DLD1 (cell line): ENCODE measurements around the gene CDKAL1.

Experiments used
- in situ Hi-C: cut with HindIII; loops from 2 replicates; pipeline ENCODE4 v1.10.0; 2017; ENCODE audit warnings: low sequenced_read_pairs

CDKAL1 gene

DNA sequence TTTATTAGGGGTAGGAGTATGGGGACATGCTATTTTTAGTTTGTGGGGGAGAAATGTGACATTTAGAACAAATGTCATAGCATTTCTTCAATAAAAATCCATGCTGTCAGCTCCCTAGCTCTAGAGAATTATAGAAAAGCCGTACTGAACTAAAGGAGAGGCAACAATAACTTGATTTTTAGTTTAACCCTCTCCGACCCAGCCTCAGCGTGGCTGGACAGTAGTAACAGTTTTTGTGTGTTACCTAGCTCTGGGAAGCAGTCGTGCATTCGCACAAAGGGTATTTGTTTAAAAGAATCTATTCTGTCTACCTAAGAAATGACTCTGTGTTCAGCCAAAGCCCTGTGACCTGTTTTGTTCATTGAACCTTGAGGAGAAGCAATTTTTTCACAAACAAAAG lies 616.9 kb downstream of the CDKAL1 start:
- in situ Hi-C loops = no loop called here

DNA sequence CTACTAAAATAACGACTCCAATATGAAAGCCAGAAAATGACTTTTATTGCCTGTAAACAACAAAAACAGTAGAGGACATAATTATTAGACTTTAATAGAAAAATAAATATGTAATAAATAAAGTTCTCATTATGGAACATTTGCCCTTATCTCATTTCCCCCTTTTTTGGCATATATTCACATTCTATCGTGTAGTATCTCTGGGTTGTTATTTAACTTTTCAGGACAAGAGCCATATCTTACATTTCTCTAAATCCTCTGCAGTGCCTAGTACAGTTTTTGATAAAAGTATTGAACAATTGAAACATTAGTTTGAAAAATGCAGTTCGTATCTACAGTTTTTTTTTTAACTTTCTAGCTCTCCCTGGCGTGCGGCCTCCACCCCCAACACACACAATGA lies 617.3 kb downstream of the CDKAL1 start:
- in situ Hi-C loops = no loop called here

DNA sequence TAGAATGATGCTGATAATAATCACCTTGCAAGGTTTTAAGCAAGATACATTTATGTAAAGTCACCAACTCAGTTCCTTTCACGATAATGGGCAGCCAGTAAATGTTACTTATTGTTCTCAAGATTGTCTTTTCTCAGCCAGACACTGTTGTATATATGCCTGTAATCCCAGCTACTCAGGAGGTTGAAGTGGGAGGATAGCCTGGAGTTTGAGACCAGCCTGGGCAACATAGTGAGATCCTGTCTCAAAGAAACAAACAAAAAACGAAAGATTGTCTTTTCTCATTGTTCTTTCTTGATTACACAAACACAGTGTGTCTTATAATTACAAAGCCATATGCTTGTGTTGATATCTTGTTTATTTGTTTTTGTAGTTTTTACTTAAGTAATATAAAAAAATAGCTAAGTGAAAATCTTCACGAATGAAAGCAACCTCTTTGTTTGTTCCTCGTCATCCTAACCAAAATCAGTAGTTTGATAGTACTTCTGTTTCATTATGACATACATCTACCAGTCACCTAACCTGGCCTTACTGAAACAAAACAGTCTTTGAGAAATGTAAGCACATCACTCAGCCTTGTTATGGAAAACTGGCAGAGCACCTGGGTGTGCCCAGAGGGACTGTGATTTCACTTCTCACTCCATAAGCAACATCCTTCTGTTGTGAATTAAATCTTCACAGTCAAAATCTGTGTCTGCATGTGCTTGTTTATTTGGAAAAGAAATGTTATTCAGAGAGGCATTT lies 623.1 kb downstream of the CDKAL1 start:
- in situ Hi-C loops = no loop called here

DNA sequence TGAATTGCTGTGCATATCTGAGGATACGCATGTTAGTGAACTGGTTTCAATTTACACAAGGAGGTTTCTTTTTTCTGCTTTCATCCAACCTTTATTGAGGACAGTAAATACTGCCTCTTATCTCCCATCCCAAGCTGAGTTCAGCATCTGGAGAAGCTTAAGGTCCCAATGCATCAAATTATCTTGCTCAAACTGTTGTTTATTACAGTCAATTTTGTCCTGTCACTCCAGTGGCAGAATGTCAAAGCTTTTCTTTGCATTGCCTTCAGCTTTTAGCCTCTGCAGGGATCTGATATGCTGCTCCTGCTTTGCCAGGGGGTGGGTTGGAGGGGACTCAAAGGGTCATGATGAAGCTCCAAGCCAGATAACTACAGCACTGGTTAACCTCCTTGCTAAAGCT lies 623.9 kb downstream of the CDKAL1 start:
- in situ Hi-C loops = no loop called here

DNA sequence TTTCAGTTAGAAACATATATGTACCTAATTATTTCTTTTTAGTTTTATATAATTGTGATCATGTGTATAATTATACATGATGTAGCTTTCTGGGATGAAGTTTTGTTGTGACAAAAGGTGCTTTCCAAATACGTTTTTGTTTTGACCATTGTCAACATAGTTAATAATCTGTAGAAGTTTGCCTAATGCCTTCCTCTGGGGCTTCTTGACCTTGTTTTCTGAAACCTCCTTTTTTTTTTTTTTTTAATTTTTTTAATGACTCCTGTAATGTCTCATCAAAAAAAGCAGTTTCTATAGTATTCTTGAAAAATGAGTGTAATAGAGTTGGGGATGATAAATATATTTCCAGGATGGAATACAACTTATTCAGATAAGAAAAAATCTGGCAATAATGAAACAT lies 624.6 kb downstream of the CDKAL1 start:
- in situ Hi-C loops = no loop called here

DNA sequence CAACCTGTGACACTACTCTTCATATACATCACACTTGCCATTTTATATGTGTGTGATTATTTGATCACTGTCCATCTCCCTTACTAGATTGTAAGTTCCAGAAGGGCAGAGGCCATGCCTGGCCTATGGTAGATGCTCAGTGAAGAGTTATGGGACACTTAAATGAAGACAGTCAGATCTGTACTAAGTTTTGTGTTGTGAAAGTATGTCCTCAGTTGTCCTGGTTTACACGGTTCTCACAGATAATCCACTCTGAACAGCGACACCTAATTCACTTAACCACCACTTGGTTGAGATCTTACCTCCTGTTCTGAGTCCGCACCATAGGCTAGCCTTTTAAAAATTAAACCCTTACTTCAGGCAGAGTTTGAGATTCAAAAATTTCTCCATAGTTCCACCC lies 625.2 kb downstream of the CDKAL1 start:
- in situ Hi-C loops = no loop called here

DNA sequence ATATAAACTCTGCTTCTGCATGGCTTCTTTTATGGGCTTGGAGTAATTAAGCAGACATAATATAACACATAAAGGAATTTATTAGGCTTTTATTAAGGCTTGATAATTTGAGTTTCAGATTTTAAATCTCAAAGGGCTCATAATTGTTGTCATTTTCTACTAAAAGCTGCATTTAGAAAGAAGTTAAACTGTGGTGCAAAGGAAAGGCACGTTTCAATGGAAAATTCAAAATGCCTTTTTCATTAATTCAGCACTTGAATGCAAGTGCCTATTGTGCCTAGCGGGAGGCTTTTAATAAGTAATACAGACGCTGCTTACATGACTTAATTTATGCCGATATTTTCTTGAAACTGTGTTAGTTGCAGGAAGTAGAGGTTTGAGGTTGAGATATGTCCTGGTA lies 627.5 kb downstream of the CDKAL1 start:
- in situ Hi-C loops = no loop called here

DNA sequence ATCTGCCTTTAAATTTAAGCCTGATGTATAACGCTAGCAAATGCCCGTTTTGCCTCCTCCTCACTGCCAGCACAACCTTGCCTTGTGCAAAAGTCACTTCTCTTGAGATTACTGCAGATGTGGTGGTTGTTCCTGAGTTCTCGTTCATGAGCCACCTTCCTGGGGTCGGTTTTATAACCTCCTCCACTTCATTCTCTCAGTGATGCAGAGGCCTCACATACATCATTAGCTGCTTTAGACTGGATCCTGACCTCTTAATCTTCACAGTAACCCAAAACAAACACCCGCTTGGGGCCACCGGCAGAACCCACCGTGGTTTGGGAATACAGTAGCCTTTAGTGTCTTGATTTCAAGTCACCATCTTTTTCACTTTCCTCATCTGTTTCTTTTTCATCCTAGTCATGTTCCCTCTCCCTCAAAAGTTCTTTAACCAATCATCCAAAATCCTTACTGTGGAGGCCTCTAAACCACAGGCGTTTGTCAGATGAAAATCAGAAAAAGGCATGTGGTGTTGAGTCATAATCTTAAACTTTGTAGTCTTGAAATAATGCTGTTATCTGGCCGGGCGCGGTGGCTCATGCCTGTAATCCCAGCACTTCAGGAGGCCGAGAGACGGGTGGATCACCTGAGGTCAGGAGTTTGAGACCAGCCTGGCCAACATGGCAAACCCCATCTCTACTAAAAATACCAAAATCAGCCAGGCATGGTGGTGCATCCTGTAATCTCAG lies 629.0 kb downstream of the CDKAL1 start:
- in situ Hi-C loops = no loop called here

DNA sequence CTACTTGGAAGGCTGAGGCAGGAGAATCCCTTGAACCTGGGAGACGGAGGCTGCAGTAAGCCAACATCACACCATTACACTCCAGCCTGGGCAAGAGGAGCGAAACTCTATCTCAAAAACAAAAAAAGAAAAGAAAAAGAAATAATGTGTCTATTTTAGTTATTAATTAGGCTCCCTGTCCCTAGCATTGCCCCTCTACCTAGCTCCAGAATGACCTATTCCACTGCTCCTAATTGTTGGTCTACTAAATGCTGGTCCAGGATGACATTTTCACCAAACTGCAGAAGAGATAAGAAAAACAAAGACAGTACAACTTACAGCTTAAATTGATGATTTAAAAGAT lies 629.6 kb downstream of the CDKAL1 start:
- in situ Hi-C loops = no loop called here

DNA sequence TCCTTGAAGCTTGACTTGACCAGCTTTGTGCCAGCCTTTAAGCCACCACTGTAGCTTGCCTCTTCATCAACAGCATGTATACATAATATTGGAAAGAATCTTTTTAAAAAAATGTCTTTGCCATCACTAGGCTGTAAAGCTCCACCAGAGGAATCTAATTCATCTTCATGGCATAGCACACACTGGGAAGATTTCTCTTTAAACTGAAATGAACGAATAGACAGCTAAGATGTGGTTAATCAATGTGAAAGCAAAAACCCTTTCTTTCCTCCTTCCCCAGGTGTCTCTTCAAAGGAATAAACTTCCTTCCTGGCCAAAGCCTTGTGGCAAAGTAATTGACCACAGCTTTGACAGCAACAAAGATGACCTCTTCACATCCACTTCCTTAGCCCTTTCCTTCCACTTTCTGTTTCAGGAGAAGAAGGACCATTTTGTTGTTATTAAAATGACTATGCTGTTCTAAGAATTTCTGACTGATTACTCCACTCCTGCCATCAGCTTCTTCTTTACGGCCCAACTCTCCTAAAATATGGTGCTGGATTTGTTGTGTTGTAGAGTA lies 630.6 kb downstream of the CDKAL1 start:
- in situ Hi-C loops = no loop called here

DNA sequence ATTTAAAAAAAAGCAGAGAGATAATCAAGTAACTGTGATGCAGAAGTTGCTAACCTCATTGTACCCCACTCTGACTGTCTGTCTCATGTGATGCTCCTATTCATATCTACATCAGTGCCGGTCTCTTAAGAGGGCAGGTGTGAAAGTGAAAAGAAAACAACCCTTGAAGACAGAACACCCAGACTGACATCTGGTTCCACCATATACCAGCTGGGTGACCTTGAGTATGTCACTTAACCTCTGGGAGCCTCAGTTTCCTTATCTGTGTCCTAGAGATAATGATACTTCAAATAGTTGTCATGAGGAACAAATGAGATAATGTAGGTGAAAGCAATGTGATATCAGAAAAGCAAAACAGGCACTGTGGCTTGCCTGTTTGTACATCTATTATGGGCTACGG lies 632.5 kb downstream of the CDKAL1 start:
- in situ Hi-C loops = no loop called here

DNA sequence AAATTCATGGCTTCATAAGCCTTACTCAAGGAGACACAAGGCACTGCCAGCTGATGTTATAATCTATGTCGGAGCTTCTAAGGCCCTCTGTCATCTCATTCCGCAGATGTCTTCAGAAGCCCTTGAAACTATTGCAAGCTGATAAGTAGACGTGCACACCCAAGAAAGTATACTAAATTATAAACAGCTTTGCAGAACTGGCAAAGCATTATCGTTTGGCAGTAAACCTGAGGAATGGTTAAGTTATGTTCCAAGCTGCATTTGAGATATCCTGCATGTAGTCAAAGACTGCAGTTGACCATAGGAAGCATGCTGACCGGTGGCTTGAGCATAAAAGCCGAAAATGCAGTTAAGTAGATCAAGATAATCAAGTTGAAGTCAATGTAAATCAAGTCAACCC lies 633.5 kb downstream of the CDKAL1 start:
- in situ Hi-C loops = no loop called here

DNA sequence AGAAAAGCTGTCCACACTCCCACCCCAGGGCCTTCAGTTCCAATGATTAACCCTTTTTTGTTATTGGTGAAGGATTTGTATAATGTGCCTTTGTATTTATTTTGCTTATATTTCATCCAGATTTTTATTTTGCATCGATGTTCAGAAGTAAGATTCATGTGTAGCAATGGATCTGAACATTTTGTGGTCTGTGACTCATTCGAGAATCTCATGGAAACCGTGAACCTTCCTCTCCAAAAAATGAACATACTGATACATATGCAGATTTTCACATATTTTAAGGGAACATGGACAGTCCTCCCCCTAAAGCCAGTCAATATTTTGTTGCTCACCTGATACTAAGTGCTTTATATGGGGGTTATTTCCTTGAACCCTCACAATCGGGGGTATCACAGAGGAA lies 637.5 kb downstream of the CDKAL1 start:
- in situ Hi-C loops = no loop called here

DNA sequence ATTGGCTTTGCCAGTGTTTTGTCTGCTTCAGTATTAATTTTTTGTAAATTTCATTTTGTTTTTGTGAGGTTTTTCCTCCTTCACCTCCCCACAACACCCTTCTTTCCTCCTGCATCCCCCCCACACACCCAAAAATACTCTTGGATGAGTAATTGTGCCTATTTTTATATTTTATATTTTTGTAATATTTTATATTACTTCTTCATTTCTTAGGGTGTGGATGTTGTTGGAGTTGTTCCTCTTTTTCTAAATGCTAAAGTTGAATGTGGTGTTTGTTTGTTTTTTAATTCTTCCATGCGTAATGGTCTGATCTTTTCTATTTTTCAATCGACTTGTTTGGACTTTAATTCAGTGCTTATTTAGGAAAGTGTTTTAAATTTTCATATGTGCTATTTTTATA lies 638.8 kb downstream of the CDKAL1 start:
- in situ Hi-C loops = no loop called here

DNA sequence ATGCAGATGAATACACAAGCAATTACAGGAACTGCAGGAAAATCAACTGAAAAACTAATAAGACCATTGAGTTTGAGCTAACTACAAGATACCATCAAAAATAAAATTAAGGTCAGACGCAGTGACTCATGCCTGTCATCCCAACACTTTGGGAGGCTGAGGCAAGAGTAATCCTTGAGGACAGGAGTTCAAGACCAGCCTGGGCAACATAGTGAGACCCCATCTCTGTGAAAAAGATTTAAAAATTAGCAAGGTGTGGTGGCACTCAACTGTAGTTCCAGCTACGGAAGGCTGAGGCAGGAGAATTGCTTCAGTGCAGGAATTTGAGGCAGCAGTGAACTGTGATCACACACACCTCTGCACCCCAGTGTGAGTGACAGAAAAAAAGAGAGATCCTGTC lies 639.4 kb downstream of the CDKAL1 start:
- in situ Hi-C loops = no loop called here

DNA sequence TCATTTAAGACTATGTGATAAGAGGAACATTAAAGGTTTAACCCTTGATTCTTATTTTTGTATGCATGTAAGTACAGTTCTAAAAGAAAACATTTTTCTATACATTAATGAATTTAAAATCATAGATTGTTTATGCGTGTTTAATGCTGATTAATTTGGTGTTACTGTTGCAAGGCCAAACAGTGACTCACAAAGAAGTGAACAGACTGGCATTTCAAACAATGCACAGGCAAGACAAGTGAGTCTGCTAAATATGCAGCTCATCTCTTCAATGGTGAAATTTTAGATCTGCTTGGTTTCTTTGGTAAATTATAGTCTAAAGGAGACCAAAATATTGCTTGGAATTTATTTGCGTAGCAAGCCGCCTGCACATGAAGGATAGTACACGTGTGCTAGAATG lies 641.9 kb downstream of the CDKAL1 start:
- in situ Hi-C loops = no loop called here

DNA sequence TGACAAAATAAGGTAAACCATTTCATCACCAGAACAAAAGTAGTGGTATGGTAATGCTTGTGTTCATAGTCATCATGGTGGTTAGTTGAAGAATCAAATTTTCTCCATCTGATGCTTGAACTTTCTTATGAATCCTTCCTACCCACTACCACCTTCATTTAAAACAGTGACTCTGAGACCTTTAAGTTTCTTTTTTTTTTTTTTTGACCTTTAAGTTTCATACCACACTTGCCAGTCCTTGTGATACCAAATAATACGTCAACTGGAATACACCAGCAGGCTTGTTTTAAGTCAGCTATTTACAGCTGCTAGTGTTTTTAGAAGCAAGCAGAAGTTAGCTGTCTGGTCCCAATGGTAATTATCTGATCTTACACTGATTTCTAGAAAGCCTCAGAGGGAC lies 645.9 kb downstream of the CDKAL1 start:
- in situ Hi-C loops = no loop called here

DNA sequence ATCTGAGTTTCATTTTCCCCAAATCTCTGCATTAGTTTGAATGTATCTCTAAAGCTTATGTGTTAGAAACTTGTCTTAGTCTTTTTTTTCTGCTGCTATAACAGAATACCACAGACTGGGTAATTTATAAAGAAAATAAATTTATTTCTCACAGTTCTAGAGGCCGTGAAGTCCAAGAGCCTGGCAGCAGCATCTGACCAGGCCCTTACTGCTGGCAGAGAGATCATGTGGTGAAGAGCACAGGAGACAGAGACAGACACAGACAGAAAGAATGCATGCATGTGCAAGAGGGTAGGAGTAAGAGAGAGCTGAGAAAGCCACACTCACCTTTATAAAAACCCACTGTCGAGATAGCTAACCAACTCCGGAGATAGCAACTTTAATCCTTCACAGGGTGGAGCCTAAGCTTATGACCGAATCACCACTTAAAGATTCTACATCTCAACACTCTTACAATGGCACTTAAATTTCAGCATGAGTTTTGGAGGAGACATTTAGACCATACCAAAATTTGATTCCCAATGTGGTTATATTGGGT lies 646.6 kb downstream of the CDKAL1 start:
- in situ Hi-C loops = no loop called here

DNA sequence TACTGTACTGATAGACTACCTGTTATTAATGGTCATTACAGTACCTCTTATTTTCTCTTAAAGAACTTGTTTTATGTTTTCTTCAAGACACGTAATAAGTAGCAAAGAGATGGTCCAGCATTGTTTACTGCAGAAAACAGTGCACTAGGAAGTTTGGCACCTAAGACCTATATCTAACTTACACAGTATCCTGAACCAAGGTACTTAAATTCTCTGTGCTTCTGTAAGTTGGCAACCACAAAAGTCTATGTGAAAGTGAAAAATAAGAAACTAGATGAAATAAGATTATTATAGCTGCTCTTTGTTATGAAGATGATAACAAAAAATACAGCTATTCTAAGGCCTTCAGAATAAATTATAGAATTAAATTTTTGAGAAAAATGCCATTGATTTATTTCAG lies 647.6 kb downstream of the CDKAL1 start:
- in situ Hi-C loops = no loop called here

DNA sequence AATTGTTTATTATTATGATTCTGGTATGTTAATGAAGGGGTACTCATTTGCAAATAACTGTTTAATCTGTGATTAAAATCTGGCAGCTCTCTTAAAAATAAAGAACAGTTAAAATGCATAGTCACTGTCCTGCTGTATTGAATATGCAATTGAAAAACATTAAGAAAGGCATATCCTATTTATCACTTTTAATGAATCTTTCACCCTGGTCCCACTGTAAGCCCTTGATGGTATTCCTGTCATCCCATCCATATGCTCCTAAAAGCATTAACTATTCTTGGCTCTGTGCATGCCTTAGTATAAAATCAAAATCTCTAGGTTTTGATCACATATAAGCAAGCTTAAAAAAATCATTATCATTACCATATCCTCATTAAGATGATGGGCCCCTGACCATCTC lies 648.3 kb downstream of the CDKAL1 start:
- in situ Hi-C loops = no loop called here

DNA sequence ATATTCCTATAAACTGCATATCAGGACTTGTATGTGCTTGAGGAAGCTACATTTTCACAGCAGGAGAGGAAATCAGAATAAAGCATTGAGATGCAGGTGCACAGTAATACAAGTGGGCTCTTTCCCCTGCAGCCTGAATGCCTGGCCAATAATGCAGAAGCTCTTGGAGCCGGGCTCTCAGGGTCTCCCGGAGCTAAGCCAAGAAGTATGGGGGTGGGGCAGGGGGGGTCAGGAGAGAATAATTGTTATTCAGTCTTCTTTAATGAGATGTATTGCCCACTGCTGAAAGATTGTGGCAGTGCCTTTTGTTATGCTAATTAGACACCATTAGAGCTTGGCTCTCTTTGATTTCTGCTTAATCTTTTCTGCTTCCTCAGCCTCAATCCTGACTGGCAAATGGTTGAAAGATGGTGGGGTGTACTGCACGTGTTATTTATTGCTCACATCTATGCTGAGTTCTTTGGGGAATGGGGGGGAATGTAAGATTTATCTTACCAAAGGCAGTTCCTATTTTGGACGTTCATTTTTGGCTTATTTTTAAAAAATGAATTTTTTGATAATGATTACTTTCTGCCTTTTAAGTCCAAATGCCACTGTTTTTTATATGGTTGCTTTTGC lies 651.7 kb downstream of the CDKAL1 start:
- in situ Hi-C loops = no loop called here
